Hippocampal formation (tissue), 2 donors: ENCODE measurements around the gene MMP19.

Experiments used
- DNase-seq, 2 donors: peaks; one replicate each; lab custom pipeline; 2025; lab: John Stamatoyannopoulos, UW

MMP19 gene

GRCh38 chr12:55815473-55815872, 27.3 kb downstream of the MMP19 start:
- DNase-seq, result no peak

GRCh38 chr12:55814257-55814656, 28.5 kb downstream of the MMP19 start:
- DNase-seq, result no peak

GRCh38 chr12:55812088-55812487, 30.6 kb downstream of the MMP19 start:
- DNase-seq, result no peak

- DNase-seq, result no peak
These were observed 33.5 kb downstream of the MMP19 start for GRCh38 chr12:55809274-55809673.

GRCh38 chr12:55806982-55807381, 35.8 kb downstream of the MMP19 start:
- no peak for DNase-seq

GRCh38 chr12:55797550-55797949, 45.2 kb downstream of the MMP19 start:
- no peak for DNase-seq

GRCh38 chr12:55797068-55797467, 45.7 kb downstream of the MMP19 start:
- peak; percentile 3 to 62 for DNase-seq

GRCh38 chr12:55795950-55796349, 46.8 kb downstream of the MMP19 start:
- DNase-seq, result no peak

- no peak for DNase-seq
These were observed 52.8 kb downstream of the MMP19 start for GRCh38 chr12:55789893-55790292.

- DNase-seq, result no peak
These were observed 53.6 kb downstream of the MMP19 start for GRCh38 chr12:55789171-55789570.

- DNase-seq, result no peak
These were observed 54.2 kb downstream of the MMP19 start for GRCh38 chr12:55788546-55788945.
